ENCODE data around the gene PERCC1.
"Not testable (repeated sequence)": the region's sequence is repeated elsewhere in the genome, so short reads cannot be mapped to it uniquely, and the experiment has no call there.

Gene PERCC1

GRCh38 chr16:1470481-1471251 is 39.8 kb downstream of the PERCC1 start:
- no peak for DNase-seq

- no peak for DNase-seq
Observed at GRCh38 chr16:1471569-1472194, 40.8 kb downstream of the PERCC1 start.

GRCh38 chr16:1472974-1473373 is 42.1 kb downstream of the PERCC1 start:
- no peak for DNase-seq

GRCh38 chr16:1474082-1474795 is 43.4 kb downstream of the PERCC1 start:
- no peak for DNase-seq

- peak; percentile 79 for DNase-seq
Observed at GRCh38 chr16:1474796-1475551, 44.1 kb downstream of the PERCC1 start, which contains the start of gene CLCN7. TSS of gene CLCN7 (minus strand) at chr16:1475028. CDS start at chr16:1474974, 54 bp downstream.

- no peak for DNase-seq
Observed at GRCh38 chr16:1475552-1476114, 44.8 kb downstream of the PERCC1 start.

- DNase-seq: no peak
Observed at GRCh38 chr16:1477033-1477432, 46.2 kb downstream of the PERCC1 start.

- DNase-seq: not testable (repeated sequence)
Observed at GRCh38 chr16:1478937-1479336, 48.1 kb downstream of the PERCC1 start.

GRCh38 chr16:1481906-1482835 is 51.3 kb downstream of the PERCC1 start:
- DNase-seq: no peak
